Stimulated activated CD8-positive, alpha-beta memory T cell treated with anti-CD3 and anti-CD28 coated beads, Interleukin-15, amount 100 ng/mL, for 24 hours (primary cell): Measurements from ENCODE around the gene HLA-G.
"Not testable (repeated sequence)": the region's sequence is repeated elsewhere in the genome, so short reads cannot be mapped to it uniquely, and the experiment has no call there.

Experiments
- DNase-seq: peaks from one replicate; pipeline ENCODE4 v3.0.0-alpha.2; 2020; ENCODE audit warnings: low read depth

The HLA-G gene

DNA sequence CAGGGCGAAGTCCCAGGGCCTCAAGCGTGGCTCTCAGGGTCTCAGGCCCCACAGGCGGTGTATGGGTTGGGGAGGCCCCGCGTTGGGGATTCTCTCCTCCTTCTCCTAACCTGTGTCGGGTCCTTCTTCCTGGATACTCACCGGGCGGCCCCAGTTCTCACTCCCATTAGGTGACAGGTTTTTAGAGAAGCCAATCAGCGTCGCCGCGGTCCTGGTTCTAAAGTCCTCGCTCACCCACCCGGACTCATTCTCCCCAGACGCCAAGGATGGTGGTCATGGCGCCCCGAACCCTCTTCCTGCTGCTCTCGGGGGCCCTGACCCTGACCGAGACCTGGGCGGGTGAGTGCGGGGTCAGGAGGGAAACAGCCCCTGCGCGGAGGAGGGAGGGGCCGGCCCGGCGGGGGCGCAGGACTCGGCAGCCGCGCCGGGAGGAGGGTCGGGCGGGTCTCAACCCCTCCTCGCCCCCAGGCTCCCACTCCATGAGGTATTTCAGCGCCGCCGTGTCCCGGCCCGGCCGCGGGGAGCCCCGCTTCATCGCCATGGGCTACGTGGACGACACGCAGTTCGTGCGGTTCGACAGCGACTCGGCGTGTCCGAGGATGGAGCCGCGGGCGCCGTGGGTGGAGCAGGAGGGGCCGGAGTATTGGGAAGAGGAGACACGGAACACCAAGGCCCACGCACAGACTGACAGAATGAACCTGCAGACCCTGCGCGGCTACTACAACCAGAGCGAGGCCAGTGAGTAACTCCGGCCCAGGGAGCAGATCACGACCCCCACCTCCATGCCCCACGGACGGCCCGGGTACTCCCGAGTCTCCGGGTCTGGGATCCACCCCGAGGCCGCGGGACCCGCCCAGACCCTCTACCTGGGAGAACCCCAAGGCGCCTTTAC is at the start of gene HLA-G:
Gene HLA-G, plus strand, starts transcription at position 247 of the 892 bp plus-strand sequence. Its CDS starts 20 bp downstream, at position 267.
- DNase-seq, result no peak

DNA sequence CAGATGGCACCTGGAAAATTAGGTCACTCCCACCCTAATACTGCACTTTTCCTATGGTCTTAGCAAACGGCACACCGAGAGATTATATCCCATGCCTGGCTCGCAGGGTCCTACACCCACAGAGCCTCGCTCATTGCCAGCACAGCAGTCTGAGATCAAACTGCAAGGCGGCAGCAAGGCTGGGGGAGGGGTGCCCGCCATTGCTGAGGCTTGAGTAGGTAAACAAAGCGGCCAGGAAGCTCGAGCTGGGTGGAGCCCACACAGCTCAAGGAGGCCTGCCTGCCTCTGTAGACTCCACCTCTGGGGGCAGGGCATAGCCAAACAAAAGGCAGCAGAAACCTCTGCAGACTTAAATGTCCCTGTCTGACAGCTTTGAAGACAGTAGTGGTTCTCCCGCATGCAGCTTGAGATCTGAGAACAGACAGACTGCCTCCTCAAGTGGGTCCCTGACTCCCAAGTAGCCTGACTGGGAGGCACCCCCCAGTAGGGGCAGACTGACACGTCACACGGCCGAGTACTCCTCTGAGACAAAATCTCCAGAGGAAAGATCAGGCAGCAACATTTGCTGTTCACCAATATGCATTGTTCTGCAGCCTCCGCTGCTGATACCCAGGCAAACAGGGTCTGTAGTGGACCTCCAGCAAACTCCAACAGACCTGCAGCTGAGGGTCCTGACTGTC is 47.5 kb upstream of the HLA-G start:
- not testable (repeated sequence) for DNase-seq

DNA sequence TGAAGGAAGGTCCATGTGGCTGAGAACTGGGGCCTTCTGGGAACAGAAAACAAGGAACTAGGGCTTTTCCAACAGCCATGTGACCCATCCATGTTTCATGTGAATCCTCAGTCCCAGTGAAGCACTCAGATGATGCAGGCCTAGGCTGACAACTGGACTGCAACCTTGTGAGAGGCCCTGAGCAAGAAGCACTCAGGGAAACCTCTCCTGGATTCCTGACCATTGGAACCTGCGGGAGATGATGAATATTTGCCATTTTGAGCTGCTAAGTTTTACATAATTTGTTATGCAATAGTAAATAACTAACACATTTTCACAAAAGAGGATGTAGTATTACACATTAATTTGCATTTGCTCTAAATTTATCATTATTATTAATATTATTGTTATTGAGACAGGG is 38.4 kb upstream of the HLA-G start:
- no peak for DNase-seq

DNA sequence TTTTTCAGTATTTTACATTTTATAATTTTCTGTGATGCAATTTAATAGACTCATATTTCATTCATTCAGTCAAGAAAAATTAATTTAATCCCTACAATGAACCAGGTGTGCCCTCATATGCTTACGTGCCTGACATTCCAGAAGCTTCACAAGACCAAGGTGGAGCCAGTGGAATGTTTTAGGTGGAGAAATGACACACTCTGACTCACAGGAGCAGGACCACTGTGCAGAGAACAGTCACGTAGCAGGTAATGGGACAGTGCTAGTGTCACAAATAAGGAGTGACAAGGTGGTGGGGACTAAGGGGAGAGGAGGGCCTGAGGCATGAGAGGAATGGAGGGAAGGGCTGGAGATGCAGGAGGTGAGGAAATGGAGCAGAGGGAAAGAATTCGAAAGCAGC is 37.0 kb upstream of the HLA-G start:
- no peak for DNase-seq

DNA sequence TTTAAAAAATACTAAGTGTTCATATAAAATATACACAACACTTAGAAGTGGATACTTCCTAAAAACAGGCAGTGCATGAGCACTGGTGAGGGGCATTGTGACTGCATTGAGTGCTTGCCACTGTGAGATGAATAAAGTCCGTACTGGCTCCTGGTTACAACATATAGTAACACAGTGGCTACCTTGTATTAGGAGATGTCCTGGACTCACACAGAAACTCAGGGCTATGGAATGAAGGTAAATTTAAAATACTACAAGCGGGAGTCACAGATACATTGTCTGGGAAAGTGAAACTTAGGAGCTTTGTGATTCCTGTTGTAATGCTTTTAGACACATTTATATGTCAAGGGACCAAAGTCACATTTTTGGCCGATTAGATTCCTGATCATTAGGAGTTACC is 36.5 kb upstream of the HLA-G start:
- DNase-seq, result no peak

DNA sequence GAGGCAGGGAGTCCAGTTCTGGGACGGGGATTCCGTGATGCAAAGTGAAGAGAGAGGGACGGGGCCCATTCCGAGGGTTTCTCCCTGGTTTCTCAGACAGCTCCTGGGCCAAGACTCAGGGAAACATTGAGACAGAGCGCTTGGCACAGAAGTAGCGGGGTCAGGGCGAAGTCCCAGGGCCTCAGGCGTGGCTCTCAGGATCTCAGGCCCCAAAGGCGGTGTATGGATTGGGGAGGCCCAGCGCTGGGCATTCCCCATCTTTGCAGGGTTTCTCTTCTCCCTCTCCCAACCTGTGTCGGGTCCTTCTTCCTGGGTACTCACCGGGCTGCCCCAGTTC is 35.9 kb upstream of the HLA-G start:
- no peak for DNase-seq

DNA sequence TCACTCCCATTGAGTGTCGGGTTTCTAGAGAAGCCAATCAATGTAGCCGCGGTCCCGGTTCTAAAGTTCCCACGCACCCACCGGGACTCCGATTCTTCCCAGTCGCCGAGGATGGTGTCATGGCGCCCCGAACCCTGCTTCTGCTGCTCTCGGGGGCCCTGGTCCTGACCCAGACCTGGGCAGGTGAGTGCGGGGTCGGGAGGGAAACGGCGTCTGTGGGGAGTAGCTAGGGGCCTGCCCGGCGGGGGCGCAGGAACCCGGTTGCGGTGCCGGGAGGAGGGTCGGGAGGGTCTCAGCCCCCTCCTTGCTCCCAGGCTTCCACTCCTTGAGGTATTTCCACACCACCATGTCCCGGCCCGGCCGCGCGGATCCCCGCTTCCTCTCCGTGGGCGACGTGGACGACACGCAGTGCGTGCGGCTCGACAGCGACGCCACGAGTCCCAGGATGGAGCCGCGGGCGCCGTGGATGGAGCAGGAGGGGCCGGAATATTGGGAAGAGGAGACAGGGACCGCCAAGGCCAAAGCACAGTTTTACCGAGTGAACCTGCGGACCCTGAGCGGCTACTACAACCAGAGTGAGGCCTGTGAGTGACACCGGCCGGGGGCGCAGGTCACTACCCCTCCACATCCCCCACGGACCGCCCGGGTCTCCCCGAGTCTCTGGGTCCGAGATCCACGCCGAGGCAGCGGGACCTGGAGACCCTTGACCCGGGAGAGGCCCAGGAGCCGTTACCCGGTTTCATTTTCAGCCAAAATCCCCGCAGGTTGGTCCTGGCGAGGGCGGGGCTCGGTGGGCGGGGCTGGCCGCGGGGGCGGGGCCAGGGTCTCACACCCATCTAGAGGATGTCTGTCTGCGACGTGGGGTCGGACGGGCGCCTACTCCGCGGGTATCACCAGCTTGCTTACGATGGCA is 35.2 kb upstream of the HLA-G start:
- peak; percentile 50 for DNase-seq

DNA sequence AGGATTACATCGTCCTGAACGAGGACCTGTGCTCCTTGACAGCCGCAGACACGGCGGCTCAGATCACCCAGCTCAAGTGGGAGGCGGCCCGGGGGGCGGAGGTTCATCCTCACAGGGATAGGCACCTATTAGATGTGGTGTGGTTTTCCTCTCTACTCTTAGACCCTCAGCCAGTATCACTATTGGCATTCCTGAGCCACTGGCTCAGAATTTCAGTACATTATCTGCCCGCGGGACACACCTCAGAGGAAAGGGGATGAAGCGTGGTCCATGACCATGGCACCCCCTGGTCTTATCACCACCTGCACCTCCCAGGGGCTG is 34.6 kb upstream of the HLA-G start:
- DNase-seq, result no peak

DNA sequence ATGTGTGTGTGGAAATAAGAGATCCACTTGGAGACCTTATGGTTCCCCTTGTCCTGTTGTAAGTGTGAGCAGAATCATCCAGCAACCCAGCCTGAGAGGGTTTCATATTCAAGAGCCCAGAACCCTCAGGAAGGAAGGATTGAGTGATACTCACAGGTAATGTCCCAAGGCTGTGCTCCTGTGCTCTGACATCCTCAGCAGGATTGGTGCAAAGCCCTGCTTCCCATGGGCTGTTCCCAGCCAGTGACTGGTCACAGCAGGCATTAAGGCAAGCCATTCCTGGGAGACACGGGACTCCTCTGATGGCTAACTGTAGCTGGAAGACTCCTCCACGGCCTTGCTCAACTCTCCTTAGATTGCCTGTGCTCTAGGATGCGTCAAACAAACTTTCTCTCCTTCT is 33.8 kb upstream of the HLA-G start:
- no peak for DNase-seq

DNA sequence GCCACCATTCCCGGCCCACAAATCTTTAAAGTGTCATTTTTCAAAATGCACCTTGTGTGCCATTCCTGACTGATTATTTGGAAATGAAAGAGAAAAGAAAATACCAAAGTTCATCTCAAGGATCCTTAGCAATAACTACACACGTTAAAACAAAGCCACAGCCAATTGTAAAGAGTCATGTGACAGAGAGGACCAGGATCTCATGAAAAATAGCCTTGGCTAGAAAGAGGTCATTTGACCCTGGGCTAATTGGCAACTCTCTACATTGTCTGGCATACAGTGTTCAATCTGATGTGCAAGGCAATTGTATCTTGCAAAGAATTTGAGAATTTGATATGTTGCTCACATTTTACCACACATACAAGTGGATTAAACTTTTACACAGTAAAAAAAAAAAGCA is 31.6 kb upstream of the HLA-G start:
- no peak for DNase-seq

DNA sequence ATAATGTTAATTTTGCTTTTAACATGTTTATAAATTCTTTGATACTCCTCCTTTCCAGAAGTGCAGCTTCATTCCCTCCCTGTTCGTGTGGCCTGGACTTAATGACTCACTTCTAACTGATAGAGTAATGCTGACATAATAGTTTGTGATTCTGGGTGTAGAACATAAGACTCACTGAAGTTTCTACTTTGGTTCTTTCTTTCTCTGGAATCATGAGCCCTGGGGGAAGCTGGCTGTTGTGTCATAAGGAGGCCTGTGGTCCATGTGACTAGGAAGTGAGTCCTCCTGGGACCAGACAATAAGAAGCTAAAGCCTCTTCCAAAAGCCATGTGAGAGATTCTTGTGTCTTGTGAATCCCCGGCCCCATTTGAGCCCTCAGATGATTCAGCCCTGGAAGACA is 30.5 kb upstream of the HLA-G start:
- DNase-seq, result no peak

DNA sequence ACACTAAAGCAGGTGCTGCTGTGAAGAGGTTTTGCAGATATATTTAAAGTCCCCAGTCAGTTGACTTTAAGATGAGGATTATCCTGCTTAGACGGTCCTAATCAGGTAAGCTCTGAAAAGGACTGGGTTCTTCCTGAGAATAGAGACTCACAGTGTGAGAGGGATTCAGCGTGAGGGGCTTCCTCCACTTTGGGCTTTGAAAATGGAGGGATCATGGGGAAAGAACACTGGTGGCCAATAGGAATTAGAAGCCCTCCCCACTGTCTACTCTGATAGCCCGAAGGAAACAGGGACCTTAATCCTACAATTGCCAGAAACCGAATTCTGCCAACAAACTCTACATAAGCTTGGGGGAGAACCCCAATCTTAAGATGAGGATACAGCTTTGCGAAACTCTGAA is 29.7 kb upstream of the HLA-G start:
- DNase-seq, result no peak

DNA sequence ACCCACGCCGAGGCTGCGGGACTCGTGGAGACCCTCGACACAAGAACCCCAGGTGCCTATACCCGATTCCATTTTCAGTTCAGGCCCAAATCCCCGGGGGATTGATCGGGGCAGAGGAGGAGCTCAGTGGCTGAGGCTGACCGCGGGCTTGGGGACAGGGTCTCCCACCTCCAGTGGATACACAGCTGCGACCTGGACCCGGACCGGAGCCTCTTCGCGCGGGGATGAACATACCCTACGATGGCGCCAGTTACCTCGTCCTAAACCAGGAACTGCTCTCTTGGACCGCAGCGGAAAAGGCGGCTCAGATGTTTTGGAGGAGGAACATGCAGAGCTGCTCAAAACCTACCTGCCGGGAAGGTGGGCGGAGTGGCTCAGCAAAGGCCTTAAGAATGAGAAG is 27.4 kb upstream of the HLA-G start:
- no peak for DNase-seq

DNA sequence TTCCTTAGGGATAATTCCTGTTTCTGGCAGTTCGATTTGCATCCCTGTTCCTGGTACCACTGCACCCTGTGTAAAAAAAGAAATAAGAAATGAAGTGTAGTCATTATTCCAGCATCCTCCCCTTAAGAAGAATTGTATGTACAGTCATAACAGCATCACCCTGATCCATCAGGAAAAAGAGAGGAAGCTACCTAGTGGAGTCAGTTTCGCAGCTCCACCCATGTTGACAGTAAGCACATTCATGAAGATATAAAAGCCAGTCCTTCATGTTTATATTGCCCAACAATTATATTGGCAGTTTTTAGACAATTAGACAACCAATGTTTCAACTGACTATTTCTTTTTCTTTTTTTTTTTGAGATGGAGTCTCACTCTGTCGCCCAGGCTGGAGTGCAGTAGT is 21.2 kb upstream of the HLA-G start:
- no peak for DNase-seq

DNA sequence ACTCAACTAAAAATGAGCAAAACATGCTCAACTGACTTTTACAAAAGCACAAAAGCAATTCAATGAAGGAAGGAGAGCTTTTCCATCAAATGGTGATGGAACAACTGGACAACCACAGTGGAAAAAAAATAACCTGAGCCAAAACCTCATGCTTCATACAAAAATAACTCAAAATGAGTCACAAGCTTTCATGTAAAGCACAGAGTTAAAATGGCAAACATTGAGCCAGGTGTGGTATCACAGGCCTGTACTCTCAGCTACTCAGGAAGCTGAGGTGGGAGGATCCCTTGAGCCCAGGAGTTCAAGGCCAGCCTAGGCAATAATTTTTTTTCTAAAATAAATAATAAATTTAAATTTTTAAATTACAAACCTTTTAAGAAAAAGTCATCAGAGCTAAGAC is 18.4 kb upstream of the HLA-G start:
- DNase-seq, result no peak

DNA sequence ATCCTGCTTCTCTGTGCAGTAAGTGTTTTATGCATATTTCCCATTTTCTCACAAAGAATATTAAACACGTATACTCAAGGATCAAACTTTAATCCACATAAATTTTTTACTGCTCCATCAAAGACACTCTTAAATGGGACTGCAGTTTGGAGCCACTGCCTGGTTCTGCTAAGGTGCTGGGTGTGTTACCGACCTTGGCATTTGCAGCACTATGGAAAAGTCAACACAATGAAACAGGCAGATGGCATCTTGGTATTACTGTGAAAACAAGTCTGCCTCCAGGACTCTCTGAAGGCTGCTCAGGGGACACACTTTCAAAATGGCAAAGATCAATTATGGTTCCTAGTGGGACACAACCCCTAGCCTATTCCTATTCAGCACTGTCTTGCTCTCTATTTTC is 17.3 kb upstream of the HLA-G start:
- DNase-seq, result no peak

DNA sequence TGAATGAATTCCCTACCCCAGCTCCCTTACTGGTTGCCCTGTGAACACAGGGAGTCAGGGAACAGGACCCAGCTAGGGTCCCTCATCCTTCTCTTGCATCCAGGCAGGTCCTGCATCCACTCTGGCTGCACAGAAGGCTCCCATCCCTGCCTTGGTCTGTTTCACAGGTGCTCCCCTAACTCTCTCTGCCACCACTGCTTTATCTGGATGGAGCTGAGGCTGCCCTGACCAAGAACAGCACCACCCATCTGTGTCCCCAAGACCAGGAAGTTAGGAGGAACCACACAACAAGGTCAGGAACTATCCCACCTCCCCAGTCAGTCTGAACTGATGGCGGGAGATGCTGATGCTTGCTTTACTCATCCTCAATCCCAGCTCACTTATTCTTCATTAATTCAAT is 16.2 kb upstream of the HLA-G start:
- DNase-seq, result no peak

DNA sequence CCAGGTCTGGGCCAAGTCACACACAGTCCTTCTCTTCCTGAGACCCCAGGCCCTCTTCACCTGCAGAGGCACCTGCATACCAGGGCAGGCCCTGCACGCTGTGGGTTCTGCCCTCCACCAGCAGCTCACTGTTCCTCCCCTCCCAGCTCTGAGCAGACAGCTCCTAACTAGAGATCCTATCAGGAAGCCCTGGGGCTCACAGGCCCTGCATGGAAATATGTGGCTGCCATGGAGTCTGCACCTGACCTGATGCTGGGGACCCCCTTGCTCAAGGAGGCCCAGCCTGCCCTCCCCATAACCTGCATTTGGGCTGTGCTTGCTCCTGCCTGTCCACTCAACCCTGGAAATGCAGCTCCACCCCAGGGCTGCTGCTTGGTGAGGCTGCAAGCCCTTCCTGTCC is 14.6 kb upstream of the HLA-G start:
- DNase-seq, result no peak

DNA sequence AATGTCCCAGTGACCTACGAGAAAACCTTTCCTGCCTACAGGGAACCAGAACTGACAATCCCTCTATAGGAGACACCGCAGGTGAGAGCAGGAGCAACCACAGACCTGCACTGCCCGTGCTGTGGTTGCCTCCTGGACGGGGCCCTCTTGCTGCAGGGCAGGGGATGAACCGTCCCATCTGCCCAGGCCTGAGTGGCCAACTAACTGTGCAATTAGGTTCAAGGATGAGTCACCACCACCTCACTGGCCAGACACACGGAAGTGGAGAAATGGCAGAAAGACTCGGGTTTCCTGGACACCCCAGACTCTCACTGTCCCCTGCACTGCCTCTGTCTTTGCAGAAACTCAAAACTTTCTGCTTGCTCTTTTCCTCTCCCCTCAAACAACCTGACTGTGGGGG is 13.8 kb upstream of the HLA-G start:
- no peak for DNase-seq

DNA sequence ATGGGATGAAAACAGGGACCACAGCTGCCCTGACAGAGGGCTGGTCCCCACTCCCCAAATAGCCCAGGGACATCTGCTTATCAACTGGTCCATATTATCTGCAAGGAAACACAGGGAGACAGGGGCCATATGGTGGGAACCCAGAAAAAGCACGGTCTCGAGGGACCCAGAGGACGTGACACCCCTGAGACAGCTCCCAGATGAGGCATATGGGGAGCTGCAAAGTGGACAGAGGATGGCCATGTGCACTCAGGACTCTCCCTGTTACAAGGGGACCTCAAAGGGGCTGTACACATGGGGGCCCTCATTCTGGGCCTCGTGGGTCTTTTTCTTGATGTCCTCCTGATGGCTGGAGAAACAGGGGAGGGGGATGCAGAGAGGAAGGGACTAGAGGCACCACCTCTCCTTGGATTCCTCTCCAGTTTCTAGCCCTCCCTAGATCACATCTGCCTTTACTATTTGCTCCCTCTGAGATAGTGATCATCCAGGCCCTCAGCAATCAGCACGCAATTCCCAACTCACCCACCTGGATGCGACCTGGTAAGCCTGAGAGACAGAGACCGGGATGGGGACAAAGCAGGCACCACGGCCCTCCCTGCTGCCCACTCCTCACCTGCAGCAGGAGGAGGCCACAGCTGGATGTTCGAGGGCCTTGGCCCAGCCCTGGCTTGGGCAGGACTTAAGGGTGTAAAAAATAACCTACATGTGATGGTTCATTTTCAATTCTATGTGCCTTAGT is 13.1 kb upstream of the HLA-G start:
- no peak for DNase-seq

DNA sequence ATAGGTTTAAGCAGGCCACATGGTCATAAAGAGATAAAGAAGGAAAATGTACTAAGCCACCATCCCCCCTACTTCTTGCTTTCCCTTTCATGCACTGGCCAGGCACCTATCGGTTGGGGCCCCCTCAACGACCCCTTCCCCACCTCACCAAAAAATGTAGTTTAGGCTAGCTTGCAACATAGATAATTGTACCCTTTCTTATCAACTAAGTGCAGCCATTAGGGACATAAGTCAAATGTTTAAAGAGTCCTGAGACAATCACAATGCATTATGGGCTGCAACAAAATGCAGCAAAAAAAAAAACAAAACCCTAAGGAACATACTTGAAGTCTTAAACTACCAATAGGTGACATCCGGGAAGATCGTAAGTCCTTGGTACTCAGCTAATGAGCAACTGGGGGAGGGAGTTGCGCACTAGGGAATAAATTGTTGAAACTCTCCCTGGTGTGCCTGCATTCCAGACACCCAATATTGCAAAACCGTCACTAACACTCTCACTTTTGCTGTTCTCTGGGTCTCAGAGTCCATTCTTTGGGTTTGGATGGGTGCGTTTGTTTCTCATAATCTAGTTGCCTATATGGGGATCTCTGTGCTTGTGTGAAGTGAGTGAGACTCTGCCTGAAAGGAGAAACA is 12.4 kb upstream of the HLA-G start:
- DNase-seq, result no peak

DNA sequence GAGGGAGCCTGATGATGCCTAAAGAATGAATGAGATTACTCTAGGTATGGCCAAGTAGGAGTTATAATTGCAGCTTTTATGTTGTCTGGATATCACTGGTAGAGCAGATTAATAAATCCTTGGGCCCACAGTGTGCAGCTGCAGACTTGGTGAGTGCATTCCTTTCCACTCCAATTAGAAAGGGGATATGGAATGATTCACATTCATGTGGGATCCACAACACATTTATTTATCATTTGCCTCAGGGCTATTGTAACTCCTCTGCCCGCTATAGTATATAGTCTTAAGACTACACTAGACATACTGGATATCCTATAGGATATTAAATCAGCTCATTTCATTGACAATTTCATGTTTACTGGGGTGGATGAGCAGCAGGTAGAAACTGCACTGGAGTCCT is 11.6 kb upstream of the HLA-G start:
- DNase-seq, result no peak
